Posterior cingulate gyrus (tissue), 11 donors: ENCODE measurements around the gene LENEP.

Experiments
- DNase-seq, 10 donors: peaks; one replicate each; pipeline versions ENCODE4 v3.0.0 to v3.0.0-alpha.2; 2020 to 2021; ENCODE audit warnings: mixed read lengths in 3 of 10
- intact Hi-C: fragments of 100-400 bp; cut with DNase I; formaldehyde crosslinking; loops from one replicate; pipeline ENCODE4 v1.15.1; 2023

LENEP gene

GRCh38 chr1:154958681-154959425, 34.5 kb upstream of the LENEP start:
- intact Hi-C loops: no loop called here
- peak in 3 of 10 donors; percentile 33 to 79 (median 79) for DNase-seq

- intact Hi-C loops: no loop called here
- DNase-seq: peak in 2 of 10 donors; percentile 17 to 51
Measured at GRCh38 chr1:154959426-154959780, 34.0 kb upstream of the LENEP start.

- intact Hi-C loops: loop anchor here (5.0 kb wide), 3 partner anchors 37 to 122 kb away; no protein-coding TSS in a partner anchor
- DNase-seq: peak in 1 of 10 donors; percentile 44
Measured at GRCh38 chr1:154960446-154961136, 32.8 kb upstream of the LENEP start.

- intact Hi-C loops: loop anchor here (5.0 kb wide), 3 partner anchors 36 to 121 kb away; no protein-coding TSS in a partner anchor
- DNase-seq: peak; percentile 62 to 96 (median 78)
Measured at GRCh38 chr1:154961207-154962155, 31.9 kb upstream of the LENEP start, which contains the start of gene PYGO2. Gene PYGO2, minus strand, starts transcription at chr1:154961782. Its CDS starts 206 bp downstream, at chr1:154961576.

- DNase-seq: peak in 2 of 10 donors; percentile 75 to 86
- intact Hi-C loops: loop anchor here (5.0 kb wide), 3 partner anchors 35 to 120 kb away; no protein-coding TSS in a partner anchor
Measured at GRCh38 chr1:154962156-154962749, 31.1 kb upstream of the LENEP start.

GRCh38 chr1:154962795-154963330, 30.5 kb upstream of the LENEP start:
- intact Hi-C loops: loop anchor here (5.0 kb wide), 3 partner anchors 34 to 119 kb away; no protein-coding TSS in a partner anchor
- peak in 2 of 10 donors; percentile 2 to 37 for DNase-seq

GRCh38 chr1:154963643-154964042, 29.7 kb upstream of the LENEP start:
- peak in 2 of 10 donors; percentile 9 to 20 for DNase-seq
- intact Hi-C loops: loop anchor here (5.0 kb wide), 3 partner anchors 34 to 119 kb away; no protein-coding TSS in a partner anchor

GRCh38 chr1:154964359-154964758, 29.0 kb upstream of the LENEP start:
- DNase-seq: peak in 2 of 10 donors; percentile 13 to 35
- intact Hi-C loops: loop anchor here (5.0 kb wide), 3 partner anchors 33 to 118 kb away; no protein-coding TSS in a partner anchor

GRCh38 chr1:154966111-154966510, 27.3 kb upstream of the LENEP start:
- DNase-seq: peak in 2 of 10 donors; percentile 36 to 53
- intact Hi-C loops: no loop called here

- DNase-seq: peak in 2 of 10 donors; percentile 20 to 57
- intact Hi-C loops: no loop called here
Measured at GRCh38 chr1:154967331-154967950, 25.9 kb upstream of the LENEP start.

- intact Hi-C loops: no loop called here
Measured at GRCh38 chr1:154968731-154969130, 24.7 kb upstream of the LENEP start.

GRCh38 chr1:154969246-154969645, 24.1 kb upstream of the LENEP start:
- intact Hi-C loops: no loop called here
- DNase-seq: peak in 3 of 10 donors; percentile 17 to 28 (median 23)

More at GRCh38 chr1:154968731-154969130, 24.7 kb upstream of the LENEP start:
- DNase-seq: peak in 3 of 10 donors; percentile 41 to 72 (median 48)

GRCh38 chr1:154969860-154970452, 23.4 kb upstream of the LENEP start:
- intact Hi-C loops: loop anchor here (10.0 kb wide), 1 partner anchor 415 kb away; the partner anchor contains the start of gene UBE2Q1
- peak in 3 of 10 donors; percentile 77 to 84 (median 78) for DNase-seq

- DNase-seq: peak; percentile 71 to 99 (median 94)
- intact Hi-C loops: loop anchor here (10.0 kb wide), 1 partner anchor 416 kb away; the partner anchor contains the start of gene UBE2Q1
Measured at GRCh38 chr1:154970631-154971340, 22.6 kb upstream of the LENEP start, which contains the start of gene SHC1. Gene SHC1, minus strand, starts transcription at chr1:154970747. Its CDS starts 221 bp downstream, at chr1:154970526.

- peak in 2 of 10 donors; percentile 8 to 19 for DNase-seq
- intact Hi-C loops: loop anchor here (10.0 kb wide), 1 partner anchor 417 kb away; the partner anchor contains the start of gene UBE2Q1
Measured at GRCh38 chr1:154971341-154971998, 21.9 kb upstream of the LENEP start.

- intact Hi-C loops: loop anchor here (10.0 kb wide), 1 partner anchor 417 kb away; the partner anchor contains the start of gene UBE2Q1
- no peak for DNase-seq
Measured at GRCh38 chr1:154972213-154972516, 21.2 kb upstream of the LENEP start.
